ENCODE results near the gene CCDC154.

Gene CCDC154

DNA sequence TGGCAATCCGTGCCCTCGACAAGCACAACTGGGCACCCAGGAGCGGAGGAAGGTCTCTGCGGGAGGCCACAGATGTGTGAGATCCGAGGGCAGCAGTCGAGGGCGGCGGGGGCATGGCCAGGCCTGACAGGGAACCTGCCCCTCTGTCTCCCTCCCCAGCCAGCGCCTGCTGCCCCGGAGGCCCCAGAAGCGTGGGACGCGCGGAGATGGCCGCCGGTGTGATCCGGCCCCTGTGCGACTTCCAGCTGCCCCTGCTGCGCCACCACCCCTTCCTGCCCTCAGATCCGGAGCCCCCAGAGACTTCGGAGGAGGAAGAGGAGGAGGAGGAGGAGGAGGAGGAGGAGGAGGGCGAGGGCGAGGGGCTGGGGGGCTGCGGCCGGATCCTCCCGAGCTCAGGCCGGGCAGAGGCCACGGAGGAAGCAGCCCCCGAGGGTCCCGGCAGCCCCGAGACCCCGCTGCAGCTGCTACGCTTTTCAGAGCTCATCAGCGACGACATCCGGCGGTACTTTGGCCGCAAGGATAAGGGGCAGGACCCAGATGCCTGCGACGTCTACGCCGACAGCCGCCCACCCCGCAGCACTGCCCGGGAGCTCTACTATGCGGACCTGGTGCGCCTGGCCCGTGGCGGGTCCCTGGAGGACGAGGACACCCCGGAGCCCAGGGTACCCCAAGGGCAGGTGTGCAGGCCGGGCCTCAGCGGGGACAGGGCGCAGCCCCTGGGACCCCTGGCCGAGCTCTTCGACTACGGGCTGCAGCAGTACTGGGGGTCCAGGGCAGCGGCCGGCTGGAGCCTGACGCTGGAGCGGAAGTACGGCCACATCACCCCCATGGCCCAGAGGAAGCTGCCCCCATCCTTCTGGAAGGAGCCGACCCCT is 11.7 kb downstream of the CCDC154 start:
- CTCF ChIA-PET: no interaction called here
- TF ChIP-seq BHLHE40 (IDR thresholded peaks at IDR 0.05; ENCODE audit: borderline replicate concordance): no peak
- no peak for TF ChIP-seq FOXK2 (IDR thresholded peaks at IDR 0.05)
- TF ChIP-seq ARNT (IDR thresholded peaks at IDR 0.05): no peak
- no peak for TF ChIP-seq FOXA1 (IDR thresholded peaks at IDR 0.05)
- TF ChIP-seq HDGF (IDR thresholded peaks at IDR 0.05; ENCODE audit: borderline replicate concordance): no peak
- no peak for TF ChIP-seq SP1 (IDR thresholded peaks at IDR 0.05)
- no peak for TF ChIP-seq ELF4 (IDR thresholded peaks at IDR 0.05)
- TF ChIP-seq CTBP1 (IDR thresholded peaks at IDR 0.05; ENCODE audit: borderline replicate concordance): no peak
- TF ChIP-seq SUZ12 (IDR thresholded peaks at IDR 0.05): no peak
- TF ChIP-seq L3MBTL2 (conservative IDR thresholded peaks at IDR 0.05): no peak
- no peak for TF ChIP-seq LEF1 (IDR thresholded peaks at IDR 0.05; ENCODE audit: borderline replicate concordance)
- TF ChIP-seq FOXM1 (IDR thresholded peaks at IDR 0.05; ENCODE audit: borderline replicate concordance): no peak
- TF ChIP-seq ZNF384 (IDR thresholded peaks at IDR 0.05): no peak
- no peak for DNase-seq (ENCODE audit: extremely low spot score)
- POLR2A ChIA-PET: interaction anchor here (1.0 kb wide), 1 partner anchor 12 kb away, joined by 8 read pairs; the partner anchor contains the start of gene UQCC4

DNA sequence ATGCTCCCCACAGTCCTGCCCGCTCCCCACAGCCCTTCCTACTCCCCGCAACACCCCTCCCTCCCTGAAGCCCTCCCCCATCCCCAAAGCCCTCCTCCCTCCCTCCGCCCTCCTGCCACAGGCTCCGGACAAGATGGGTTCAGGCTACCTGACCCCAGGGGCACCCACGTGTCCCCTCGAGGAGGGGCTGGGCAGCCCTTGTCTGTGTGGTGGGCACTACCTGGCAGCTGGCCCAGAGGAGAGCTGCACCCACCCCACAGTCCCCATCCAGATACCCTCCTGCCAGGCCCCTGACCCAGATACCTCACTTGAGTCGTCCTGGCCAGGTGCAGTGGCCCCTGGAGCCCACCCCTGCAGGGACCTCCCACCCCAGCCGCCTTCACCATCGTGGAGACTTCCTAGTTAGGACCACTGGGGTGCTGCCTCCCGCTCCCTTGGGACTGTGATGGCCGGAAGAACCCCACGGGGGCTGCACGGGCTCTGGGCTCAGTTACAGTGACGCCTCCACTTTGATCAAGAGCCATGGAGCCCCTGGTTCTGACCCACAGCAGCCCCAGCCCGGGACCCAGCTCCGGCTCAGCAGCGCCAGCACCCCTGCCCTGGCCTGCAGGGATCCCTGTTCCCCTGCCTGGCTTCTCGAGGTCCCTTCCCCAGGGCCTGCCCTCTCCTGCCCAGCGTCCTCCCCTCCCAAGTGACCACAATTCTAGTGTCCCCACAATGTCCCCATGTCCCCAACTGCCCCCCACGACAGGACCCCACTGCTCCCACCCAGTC is 12.7 kb downstream of the CCDC154 start:
- ChIA-PET CTCF (no interaction called here), POLR2A (interaction anchor here (2.9 kb wide), 1 partner anchor 11 kb away, joined by 18 read pairs; the partner anchor contains the start of gene UQCC4)
- TF ChIP-seq NFRKB (IDR thresholded peaks at IDR 0.05) (no peak), SUZ12 (IDR thresholded peaks at IDR 0.05) (no peak), HDGF (IDR thresholded peaks at IDR 0.05; ENCODE audit: borderline replicate concordance) (no peak), LEF1 (IDR thresholded peaks at IDR 0.05; ENCODE audit: borderline replicate concordance) (no peak), ELF4 (IDR thresholded peaks at IDR 0.05) (no peak), SP1 (IDR thresholded peaks at IDR 0.05) (no peak), BHLHE40 (IDR thresholded peaks at IDR 0.05; ENCODE audit: borderline replicate concordance) (no peak), ARNT (IDR thresholded peaks at IDR 0.05) (no peak), ZNF384 (IDR thresholded peaks at IDR 0.05) (no peak), FOXK2 (IDR thresholded peaks at IDR 0.05) (no peak), TARDBP (IDR thresholded peaks at IDR 0.05) (no peak), L3MBTL2 (conservative IDR thresholded peaks at IDR 0.05) (no peak), CTBP1 (IDR thresholded peaks at IDR 0.05; ENCODE audit: borderline replicate concordance) (no peak), FOXM1 (IDR thresholded peaks at IDR 0.05; ENCODE audit: borderline replicate concordance) (no peak), PKNOX1 (IDR thresholded peaks at IDR 0.05) (no peak), FOXA1 (IDR thresholded peaks at IDR 0.05) (no peak)
- no peak for DNase-seq (ENCODE audit: extremely low spot score)

GRCh38 chr16:1430759-1431496 is 13.4 kb downstream of the CCDC154 start, which contains the start of gene PERCC1:
TSS of gene PERCC1 (plus strand) at chr16:1431078. CDS start at chr16:1432594, 1,516 bp downstream.
- CTCF ChIA-PET: no interaction called here
- POLR2A ChIA-PET: interaction anchor here (2.9 kb wide), 1 partner anchor 10 kb away, joined by 18 read pairs; the partner anchor contains the start of gene UQCC4
- TF ChIP-seq LEF1 (IDR thresholded peaks at IDR 0.05; ENCODE audit: borderline replicate concordance) (no peak), PKNOX1 (IDR thresholded peaks at IDR 0.05) (no peak), L3MBTL2 (conservative IDR thresholded peaks at IDR 0.05) (no peak), SP1 (IDR thresholded peaks at IDR 0.05) (no peak), BHLHE40 (IDR thresholded peaks at IDR 0.05; ENCODE audit: borderline replicate concordance) (no peak), HDGF (IDR thresholded peaks at IDR 0.05; ENCODE audit: borderline replicate concordance) (no peak), FOXM1 (IDR thresholded peaks at IDR 0.05; ENCODE audit: borderline replicate concordance) (no peak), TARDBP (IDR thresholded peaks at IDR 0.05) (no peak), ZNF384 (IDR thresholded peaks at IDR 0.05) (no peak), SUZ12 (IDR thresholded peaks at IDR 0.05) (no peak), NFRKB (IDR thresholded peaks at IDR 0.05) (no peak), CTBP1 (IDR thresholded peaks at IDR 0.05; ENCODE audit: borderline replicate concordance) (no peak), FOXK2 (IDR thresholded peaks at IDR 0.05) (no peak), ARNT (IDR thresholded peaks at IDR 0.05) (no peak)
- no peak for DNase-seq (ENCODE audit: extremely low spot score)

GRCh38 chr16:1430214-1430758 is 14.1 kb downstream of the CCDC154 start:
- ChIA-PET CTCF (no interaction called here), POLR2A (interaction anchor here (2.9 kb wide), 1 partner anchor 9 kb away, joined by 18 read pairs; the partner anchor contains the start of gene UQCC4)
- DNase-seq (ENCODE audit: extremely low spot score): no peak
- TF ChIP-seq FOXA1 (IDR thresholded peaks at IDR 0.05) (no peak), HDGF (IDR thresholded peaks at IDR 0.05; ENCODE audit: borderline replicate concordance) (no peak), ELF4 (IDR thresholded peaks at IDR 0.05) (no peak), TARDBP (IDR thresholded peaks at IDR 0.05) (no peak), FOXK2 (IDR thresholded peaks at IDR 0.05) (no peak), LEF1 (IDR thresholded peaks at IDR 0.05; ENCODE audit: borderline replicate concordance) (no peak), L3MBTL2 (conservative IDR thresholded peaks at IDR 0.05) (no peak), ARNT (IDR thresholded peaks at IDR 0.05) (no peak), NFRKB (IDR thresholded peaks at IDR 0.05) (no peak), FOXM1 (IDR thresholded peaks at IDR 0.05; ENCODE audit: borderline replicate concordance) (no peak), BHLHE40 (IDR thresholded peaks at IDR 0.05; ENCODE audit: borderline replicate concordance) (no peak), ZNF384 (IDR thresholded peaks at IDR 0.05) (no peak), CTBP1 (IDR thresholded peaks at IDR 0.05; ENCODE audit: borderline replicate concordance) (no peak), SP1 (IDR thresholded peaks at IDR 0.05) (no peak), PKNOX1 (IDR thresholded peaks at IDR 0.05) (no peak), SUZ12 (IDR thresholded peaks at IDR 0.05) (no peak)

All from HEK293T (cell line).